HCT116 (cell line): ENCODE measurements around the gene DNAJC18.

Source experiments
- EZH2 ChIP-seq: fragments of 200-600 bp; sonication (generic); IDR thresholded peaks from 2 replicates; pipeline ENCODE4 v1.6.1; 2017; ENCODE audit warnings: antibody characterized with exemption, mixed run types
- POLR2A ChIP-seq: IDR thresholded peaks from 2 replicates; pipeline ENCODE4 v1.7.0; 2011; ENCODE audit warnings: borderline replicate concordance; ENCODE audit not compliant: insufficient read depth, insufficient read length; ENCODE audit errors: extremely low read depth
- POLR2AphosphoS5 ChIP-seq: IDR thresholded peaks from 2 replicates; pipeline ENCODE4 v1.6.1; 2011; ENCODE audit warnings: mild to moderate bottlenecking, low read depth, low read length, moderate library complexity
- SIN3A ChIP-seq: IDR thresholded peaks from 2 replicates; pipeline ENCODE4 v1.6.1; 2012; ENCODE audit warnings: low read depth
- TF ChIP-seq, protein P1 (sequence below): IDR thresholded peaks from 2 replicates; pipeline ENCODE4 v1.6.1; 2012
- TF ChIP-seq, protein P2 (sequence below): IDR thresholded peaks from 2 replicates; pipeline ENCODE4 v1.6.1; 2012; ENCODE audit warnings: low read depth
- TF ChIP-seq, protein P3 (sequence below), 3 experiments: fragments of 200-600 bp in 1 of 3; sonication (generic) in 1 of 3; IDR thresholded peaks in 2 of 3; conservative IDR thresholded peaks in 1 of 3; 2 replicates each; pipeline ENCODE4 v1.5.1; 2012 to 2017; ENCODE audit warnings: low read depth in 2 of 3, low read length in 2 of 3, antibody characterized with exemption in 1 of 3, borderline replicate concordance in 1 of 3, control low read depth in 1 of 3, mild to moderate bottlenecking in 1 of 3, mixed read lengths in 1 of 3, mixed run types in 1 of 3, moderate library complexity in 1 of 3; ENCODE audit not compliant: insufficient read depth in 1 of 3

DNA sequence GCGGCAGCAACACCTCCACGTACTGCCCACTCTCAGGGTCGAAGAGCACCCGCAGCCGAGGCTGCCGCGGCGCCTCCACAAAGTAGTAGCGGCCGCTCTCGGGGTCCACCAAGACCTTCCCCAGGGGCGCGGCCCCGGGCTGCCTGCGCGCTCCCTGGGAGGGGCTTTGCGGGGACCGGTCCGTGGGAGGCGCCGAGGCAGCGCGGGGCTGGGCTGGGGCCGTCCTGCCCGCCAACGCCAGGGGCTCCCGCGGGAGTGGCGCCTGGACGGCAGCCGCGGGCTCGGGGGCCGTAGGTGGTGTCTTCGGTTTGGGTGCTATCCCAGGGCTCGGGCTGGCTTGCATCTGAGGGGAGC lies 47.0 kb downstream of the DNAJC18 start:
- TF ChIP-seq, protein P1, sequence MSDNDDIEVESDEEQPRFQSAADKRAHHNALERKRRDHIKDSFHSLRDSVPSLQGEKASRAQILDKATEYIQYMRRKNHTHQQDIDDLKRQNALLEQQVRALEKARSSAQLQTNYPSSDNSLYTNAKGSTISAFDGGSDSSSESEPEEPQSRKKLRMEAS = no peak
- TF ChIP-seq, protein P2, sequence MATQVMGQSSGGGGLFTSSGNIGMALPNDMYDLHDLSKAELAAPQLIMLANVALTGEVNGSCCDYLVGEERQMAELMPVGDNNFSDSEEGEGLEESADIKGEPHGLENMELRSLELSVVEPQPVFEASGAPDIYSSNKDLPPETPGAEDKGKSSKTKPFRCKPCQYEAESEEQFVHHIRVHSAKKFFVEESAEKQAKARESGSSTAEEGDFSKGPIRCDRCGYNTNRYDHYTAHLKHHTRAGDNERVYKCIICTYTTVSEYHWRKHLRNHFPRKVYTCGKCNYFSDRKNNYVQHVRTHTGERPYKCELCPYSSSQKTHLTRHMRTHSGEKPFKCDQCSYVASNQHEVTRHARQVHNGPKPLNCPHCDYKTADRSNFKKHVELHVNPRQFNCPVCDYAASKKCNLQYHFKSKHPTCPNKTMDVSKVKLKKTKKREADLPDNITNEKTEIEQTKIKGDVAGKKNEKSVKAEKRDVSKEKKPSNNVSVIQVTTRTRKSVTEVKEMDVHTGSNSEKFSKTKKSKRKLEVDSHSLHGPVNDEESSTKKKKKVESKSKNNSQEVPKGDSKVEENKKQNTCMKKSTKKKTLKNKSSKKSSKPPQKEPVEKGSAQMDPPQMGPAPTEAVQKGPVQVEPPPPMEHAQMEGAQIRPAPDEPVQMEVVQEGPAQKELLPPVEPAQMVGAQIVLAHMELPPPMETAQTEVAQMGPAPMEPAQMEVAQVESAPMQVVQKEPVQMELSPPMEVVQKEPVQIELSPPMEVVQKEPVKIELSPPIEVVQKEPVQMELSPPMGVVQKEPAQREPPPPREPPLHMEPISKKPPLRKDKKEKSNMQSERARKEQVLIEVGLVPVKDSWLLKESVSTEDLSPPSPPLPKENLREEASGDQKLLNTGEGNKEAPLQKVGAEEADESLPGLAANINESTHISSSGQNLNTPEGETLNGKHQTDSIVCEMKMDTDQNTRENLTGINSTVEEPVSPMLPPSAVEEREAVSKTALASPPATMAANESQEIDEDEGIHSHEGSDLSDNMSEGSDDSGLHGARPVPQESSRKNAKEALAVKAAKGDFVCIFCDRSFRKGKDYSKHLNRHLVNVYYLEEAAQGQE = no peak
- TF ChIP-seq POLR2AphosphoS5 (no peak; the same call in 1 of the 2 replicates), SIN3A (no peak), POLR2A (no peak), EZH2 (no peak)
- TF ChIP-seq, protein P3, sequence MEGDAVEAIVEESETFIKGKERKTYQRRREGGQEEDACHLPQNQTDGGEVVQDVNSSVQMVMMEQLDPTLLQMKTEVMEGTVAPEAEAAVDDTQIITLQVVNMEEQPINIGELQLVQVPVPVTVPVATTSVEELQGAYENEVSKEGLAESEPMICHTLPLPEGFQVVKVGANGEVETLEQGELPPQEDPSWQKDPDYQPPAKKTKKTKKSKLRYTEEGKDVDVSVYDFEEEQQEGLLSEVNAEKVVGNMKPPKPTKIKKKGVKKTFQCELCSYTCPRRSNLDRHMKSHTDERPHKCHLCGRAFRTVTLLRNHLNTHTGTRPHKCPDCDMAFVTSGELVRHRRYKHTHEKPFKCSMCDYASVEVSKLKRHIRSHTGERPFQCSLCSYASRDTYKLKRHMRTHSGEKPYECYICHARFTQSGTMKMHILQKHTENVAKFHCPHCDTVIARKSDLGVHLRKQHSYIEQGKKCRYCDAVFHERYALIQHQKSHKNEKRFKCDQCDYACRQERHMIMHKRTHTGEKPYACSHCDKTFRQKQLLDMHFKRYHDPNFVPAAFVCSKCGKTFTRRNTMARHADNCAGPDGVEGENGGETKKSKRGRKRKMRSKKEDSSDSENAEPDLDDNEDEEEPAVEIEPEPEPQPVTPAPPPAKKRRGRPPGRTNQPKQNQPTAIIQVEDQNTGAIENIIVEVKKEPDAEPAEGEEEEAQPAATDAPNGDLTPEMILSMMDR (IDR thresholded peaks at IDR 0.05 in 2 of 3, conservative IDR thresholded peaks at IDR 0.05 in 1 of 3; ENCODE audit: borderline replicate concordance in 1 of 3, insufficient read depth in 1 of 3, low read depth in 2 of 3, low read length in 2 of 3) = no peak
